Measurements from ENCODE around the gene KRI1.

The KRI1 gene

DNA sequence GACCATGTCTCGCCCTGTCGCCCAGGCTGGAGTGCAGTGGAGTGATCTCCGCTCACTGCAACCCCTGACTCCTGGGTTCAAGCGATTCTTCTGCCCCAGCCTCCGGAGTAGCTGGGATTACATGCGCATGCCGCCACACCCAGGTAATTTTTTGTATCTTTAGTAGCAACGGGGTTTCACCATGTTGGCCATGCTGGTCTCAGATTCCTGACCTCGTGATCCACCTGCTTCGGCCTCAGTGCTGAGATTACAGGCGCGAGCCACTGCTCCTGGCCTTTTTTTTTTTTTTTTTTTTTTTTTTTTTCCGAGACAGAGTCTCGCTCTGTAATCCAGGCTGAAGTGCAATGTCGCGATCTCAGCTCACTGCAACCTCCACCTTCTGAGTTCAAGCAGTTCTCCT is 57.8 kb downstream of the KRI1 start:
- TF ChIP-seq, protein P1, sequence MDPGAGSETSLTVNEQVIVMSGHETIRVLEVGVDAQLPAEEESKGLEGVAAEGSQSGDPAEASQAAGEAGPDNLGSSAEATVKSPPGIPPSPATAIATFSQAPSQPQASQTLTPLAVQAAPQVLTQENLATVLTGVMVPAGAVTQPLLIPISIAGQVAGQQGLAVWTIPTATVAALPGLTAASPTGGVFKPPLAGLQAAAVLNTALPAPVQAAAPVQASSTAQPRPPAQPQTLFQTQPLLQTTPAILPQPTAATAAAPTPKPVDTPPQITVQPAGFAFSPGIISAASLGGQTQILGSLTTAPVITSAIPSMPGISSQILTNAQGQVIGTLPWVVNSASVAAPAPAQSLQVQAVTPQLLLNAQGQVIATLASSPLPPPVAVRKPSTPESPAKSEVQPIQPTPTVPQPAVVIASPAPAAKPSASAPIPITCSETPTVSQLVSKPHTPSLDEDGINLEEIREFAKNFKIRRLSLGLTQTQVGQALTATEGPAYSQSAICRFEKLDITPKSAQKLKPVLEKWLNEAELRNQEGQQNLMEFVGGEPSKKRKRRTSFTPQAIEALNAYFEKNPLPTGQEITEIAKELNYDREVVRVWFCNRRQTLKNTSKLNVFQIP (CRISPR knock-in tag; IDR thresholded peaks at IDR 0.05; ENCODE audit: borderline replicate concordance, low read depth): no peak
- TF ChIP-seq ISL1 (CRISPR knock-in tag; IDR thresholded peaks at IDR 0.05): no peak
- TF ChIP-seq, protein P2, sequence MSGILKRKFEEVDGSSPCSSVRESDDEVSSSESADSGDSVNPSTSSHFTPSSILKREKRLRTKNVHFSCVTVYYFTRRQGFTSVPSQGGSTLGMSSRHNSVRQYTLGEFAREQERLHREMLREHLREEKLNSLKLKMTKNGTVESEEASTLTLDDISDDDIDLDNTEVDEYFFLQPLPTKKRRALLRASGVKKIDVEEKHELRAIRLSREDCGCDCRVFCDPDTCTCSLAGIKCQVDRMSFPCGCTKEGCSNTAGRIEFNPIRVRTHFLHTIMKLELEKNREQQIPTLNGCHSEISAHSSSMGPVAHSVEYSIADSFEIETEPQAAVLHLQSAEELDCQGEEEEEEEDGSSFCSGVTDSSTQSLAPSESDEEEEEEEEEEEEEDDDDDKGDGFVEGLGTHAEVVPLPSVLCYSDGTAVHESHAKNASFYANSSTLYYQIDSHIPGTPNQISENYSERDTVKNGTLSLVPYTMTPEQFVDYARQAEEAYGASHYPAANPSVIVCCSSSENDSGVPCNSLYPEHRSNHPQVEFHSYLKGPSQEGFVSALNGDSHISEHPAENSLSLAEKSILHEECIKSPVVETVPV (CRISPR knock-in tag; IDR thresholded peaks at IDR 0.05): no peak
- TF ChIP-seq, protein P3, sequence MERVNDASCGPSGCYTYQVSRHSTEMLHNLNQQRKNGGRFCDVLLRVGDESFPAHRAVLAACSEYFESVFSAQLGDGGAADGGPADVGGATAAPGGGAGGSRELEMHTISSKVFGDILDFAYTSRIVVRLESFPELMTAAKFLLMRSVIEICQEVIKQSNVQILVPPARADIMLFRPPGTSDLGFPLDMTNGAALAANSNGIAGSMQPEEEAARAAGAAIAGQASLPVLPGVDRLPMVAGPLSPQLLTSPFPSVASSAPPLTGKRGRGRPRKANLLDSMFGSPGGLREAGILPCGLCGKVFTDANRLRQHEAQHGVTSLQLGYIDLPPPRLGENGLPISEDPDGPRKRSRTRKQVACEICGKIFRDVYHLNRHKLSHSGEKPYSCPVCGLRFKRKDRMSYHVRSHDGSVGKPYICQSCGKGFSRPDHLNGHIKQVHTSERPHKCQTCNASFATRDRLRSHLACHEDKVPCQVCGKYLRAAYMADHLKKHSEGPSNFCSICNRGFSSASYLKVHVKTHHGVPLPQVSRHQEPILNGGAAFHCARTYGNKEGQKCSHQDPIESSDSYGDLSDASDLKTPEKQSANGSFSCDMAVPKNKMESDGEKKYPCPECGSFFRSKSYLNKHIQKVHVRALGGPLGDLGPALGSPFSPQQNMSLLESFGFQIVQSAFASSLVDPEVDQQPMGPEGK (CRISPR knock-in tag; IDR thresholded peaks at IDR 0.05; ENCODE audit: borderline replicate concordance): no peak
- TF ChIP-seq, protein P4, sequence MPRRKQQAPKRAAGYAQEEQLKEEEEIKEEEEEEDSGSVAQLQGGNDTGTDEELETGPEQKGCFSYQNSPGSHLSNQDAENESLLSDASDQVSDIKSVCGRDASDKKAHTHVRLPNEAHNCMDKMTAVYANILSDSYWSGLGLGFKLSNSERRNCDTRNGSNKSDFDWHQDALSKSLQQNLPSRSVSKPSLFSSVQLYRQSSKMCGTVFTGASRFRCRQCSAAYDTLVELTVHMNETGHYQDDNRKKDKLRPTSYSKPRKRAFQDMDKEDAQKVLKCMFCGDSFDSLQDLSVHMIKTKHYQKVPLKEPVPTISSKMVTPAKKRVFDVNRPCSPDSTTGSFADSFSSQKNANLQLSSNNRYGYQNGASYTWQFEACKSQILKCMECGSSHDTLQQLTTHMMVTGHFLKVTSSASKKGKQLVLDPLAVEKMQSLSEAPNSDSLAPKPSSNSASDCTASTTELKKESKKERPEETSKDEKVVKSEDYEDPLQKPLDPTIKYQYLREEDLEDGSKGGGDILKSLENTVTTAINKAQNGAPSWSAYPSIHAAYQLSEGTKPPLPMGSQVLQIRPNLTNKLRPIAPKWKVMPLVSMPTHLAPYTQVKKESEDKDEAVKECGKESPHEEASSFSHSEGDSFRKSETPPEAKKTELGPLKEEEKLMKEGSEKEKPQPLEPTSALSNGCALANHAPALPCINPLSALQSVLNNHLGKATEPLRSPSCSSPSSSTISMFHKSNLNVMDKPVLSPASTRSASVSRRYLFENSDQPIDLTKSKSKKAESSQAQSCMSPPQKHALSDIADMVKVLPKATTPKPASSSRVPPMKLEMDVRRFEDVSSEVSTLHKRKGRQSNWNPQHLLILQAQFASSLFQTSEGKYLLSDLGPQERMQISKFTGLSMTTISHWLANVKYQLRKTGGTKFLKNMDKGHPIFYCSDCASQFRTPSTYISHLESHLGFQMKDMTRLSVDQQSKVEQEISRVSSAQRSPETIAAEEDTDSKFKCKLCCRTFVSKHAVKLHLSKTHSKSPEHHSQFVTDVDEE (CRISPR knock-in tag; IDR thresholded peaks at IDR 0.05): no peak
- no peak for ATAC-seq

DNA sequence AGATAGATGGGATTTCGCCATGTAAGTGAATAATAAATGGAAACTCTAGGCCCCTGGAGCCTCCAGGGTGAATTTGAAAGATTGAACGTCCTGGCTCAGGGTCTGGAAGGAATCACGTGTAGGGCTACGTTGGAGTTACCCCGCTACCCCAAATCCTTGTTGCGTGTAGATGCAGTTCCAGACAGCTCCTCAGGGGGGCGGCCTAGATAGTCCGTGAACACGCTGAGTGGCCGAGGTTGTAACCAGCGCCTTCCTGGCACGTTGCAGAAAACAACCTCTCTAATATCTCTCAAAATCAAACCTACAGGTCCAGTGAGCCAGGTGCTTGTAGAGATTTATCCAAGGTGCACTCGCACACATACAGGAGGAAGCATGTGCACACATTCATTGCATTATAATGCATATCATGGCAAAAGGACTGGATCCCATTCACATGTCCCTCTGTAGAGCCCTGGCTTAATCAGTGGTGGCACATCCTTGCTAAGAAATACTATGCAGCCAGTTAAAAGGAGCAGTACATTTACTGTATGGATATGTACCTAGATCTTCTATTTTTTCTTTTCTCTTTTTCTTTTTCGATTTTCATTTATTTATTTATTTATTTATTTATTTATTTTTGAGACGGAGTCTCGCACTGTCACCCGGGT is 60.1 kb downstream of the KRI1 start:
- TF ChIP-seq, protein P3 (CRISPR knock-in tag; IDR thresholded peaks at IDR 0.05; ENCODE audit: borderline replicate concordance): no peak
- TF ChIP-seq, protein P2 (CRISPR knock-in tag; IDR thresholded peaks at IDR 0.05): no peak
- TF ChIP-seq ZC3H10 (CRISPR knock-in tag; IDR thresholded peaks at IDR 0.05) (no peak), ISL1 (CRISPR knock-in tag; IDR thresholded peaks at IDR 0.05) (no peak), ZNF8 (CRISPR knock-in tag; IDR thresholded peaks at IDR 0.05) (no peak), TOX (CRISPR knock-in tag; IDR thresholded peaks at IDR 0.05; ENCODE audit: borderline replicate concordance) (no peak), OSR1 (CRISPR knock-in tag; IDR thresholded peaks at IDR 0.05) (no peak), TCF4 (CRISPR knock-in tag; IDR thresholded peaks at IDR 0.05; ENCODE audit: borderline replicate concordance) (no peak), ZFP30 (CRISPR knock-in tag; IDR thresholded peaks at IDR 0.05) (no peak), CSDC2 (CRISPR knock-in tag; IDR thresholded peaks at IDR 0.05) (no peak), ZNF565 (CRISPR knock-in tag; conservative IDR thresholded peaks at IDR 0.05; ENCODE audit: low read depth) (no peak), ARNTL (CRISPR knock-in tag; IDR thresholded peaks at IDR 0.05; ENCODE audit: borderline replicate concordance, low read depth) (no peak), ZFP3 (CRISPR knock-in tag; IDR thresholded peaks at IDR 0.05) (no peak), GLIS3 (CRISPR knock-in tag; IDR thresholded peaks at IDR 0.05) (no peak), ZNF70 (CRISPR knock-in tag; IDR thresholded peaks at IDR 0.05) (no peak), ESRRG (CRISPR knock-in tag; IDR thresholded peaks at IDR 0.05) (no peak)
- TF ChIP-seq, protein P4 (CRISPR knock-in tag; IDR thresholded peaks at IDR 0.05): no peak
- TF ChIP-seq, protein P1 (CRISPR knock-in tag; IDR thresholded peaks at IDR 0.05; ENCODE audit: borderline replicate concordance, low read depth): no peak
- ATAC-seq: peak; percentile 12; the same call in 2 of the 3 replicates
